Measurements from ENCODE around the gene C1QTNF12.

C1QTNF12 gene

GRCh38 chr1:1228187-1228586 is 18.3 kb downstream of the C1QTNF12 start:
- TF ChIP-seq CTCF (conservative IDR thresholded peaks at IDR 0.05), result no peak
- H3K27ac ChIP-seq, result no peak overlapping the region

GRCh38 chr1:1227386-1227785 is 19.1 kb downstream of the C1QTNF12 start:
- no peak for TF ChIP-seq CTCF (conservative IDR thresholded peaks at IDR 0.05)
- no peak overlapping the region for H3K27ac ChIP-seq

GRCh38 chr1:1226566-1227362 is 19.8 kb downstream of the C1QTNF12 start:
- no peak overlapping the region for H3K27ac ChIP-seq
- TF ChIP-seq CTCF (conservative IDR thresholded peaks at IDR 0.05), result no peak

GRCh38 chr1:1225913-1226312 is 20.6 kb downstream of the C1QTNF12 start:
- TF ChIP-seq CTCF (conservative IDR thresholded peaks at IDR 0.05), result no peak
- H3K27ac ChIP-seq, result no peak overlapping the region

- H3K27ac ChIP-seq, result no peak overlapping the region
- TF ChIP-seq CTCF (conservative IDR thresholded peaks at IDR 0.05), result no peak
Observed at GRCh38 chr1:1225238-1225845, 21.2 kb downstream of the C1QTNF12 start.

- TF ChIP-seq CTCF (conservative IDR thresholded peaks at IDR 0.05), result no peak
- no peak overlapping the region for H3K27ac ChIP-seq
Observed at GRCh38 chr1:1223891-1224290, 22.6 kb downstream of the C1QTNF12 start.

GRCh38 chr1:1223321-1223720 is 23.2 kb downstream of the C1QTNF12 start:
- H3K27ac ChIP-seq, result no peak overlapping the region
- no peak for TF ChIP-seq CTCF (conservative IDR thresholded peaks at IDR 0.05)
